ENCODE results near the gene PRR12.

The PRR12 gene

GRCh38 chr19:49665036-49665350 lies 74.0 kb downstream of the PRR12 start:
- Histone ChIP-seq H3K4me1 (ENCODE audit: insufficient read depth, insufficient read length) (peaks cover 6% of the 10 kb centered on the region), H3K9me3 (ENCODE audit: insufficient read depth, low read length) (no peaks in the 10 kb centered on the region; the same call in 1 of the 2 replicates), H3K9ac (ENCODE audit: insufficient read length, low read depth) (peak overlapping the region; percentile 97), H3K27me3 (ENCODE audit: insufficient read depth, insufficient read length) (no peaks in the 10 kb centered on the region), H3K36me3 (ENCODE audit: insufficient read depth, insufficient read length, low read length) (peaks cover 58% of the 10 kb centered on the region), H3K4me3 (ENCODE audit: insufficient read length, low read depth) (peak overlapping the region; percentile 88)
- no peak for TF ChIP-seq ZNF274 (IDR thresholded peaks at IDR 0.05; ENCODE audit: low read depth, low read length)
- no peak for TF ChIP-seq YY1 (IDR thresholded peaks at IDR 0.05; ENCODE audit: insufficient read depth, insufficient read length)
- no peak for TF ChIP-seq SUZ12 (IDR thresholded peaks at IDR 0.05; ENCODE audit: extremely low read depth, insufficient read depth, insufficient read length)
- DNase-seq (ENCODE audit: low read depth, low spot score), result no peak

- Histone ChIP-seq H3K9me3 (ENCODE audit: insufficient read depth, low read length) (no peaks in the 10 kb centered on the region), H3K27me3 (ENCODE audit: insufficient read depth, insufficient read length) (no peaks in the 10 kb centered on the region), H3K9ac (ENCODE audit: insufficient read length, low read depth) (peak within 1 kb of the TSS; percentile 97), H3K4me3 (ENCODE audit: insufficient read length, low read depth) (peak within 1 kb of the TSS; percentile 88), H3K36me3 (ENCODE audit: insufficient read depth, insufficient read length, low read length) (peaks cover 58% of the 10 kb centered on the region), H3K4me1 (ENCODE audit: insufficient read depth, insufficient read length) (peaks cover 4% of the 10 kb centered on the region)
- TF ChIP-seq YY1 (IDR thresholded peaks at IDR 0.05; ENCODE audit: insufficient read depth, insufficient read length), result no peak
- TF ChIP-seq SUZ12 (IDR thresholded peaks at IDR 0.05; ENCODE audit: extremely low read depth, insufficient read depth, insufficient read length), result no peak
- no peak for TF ChIP-seq ZNF274 (IDR thresholded peaks at IDR 0.05; ENCODE audit: low read depth, low read length)
- DNase-seq (ENCODE audit: low read depth, low spot score), result peak; percentile 80
Observed at GRCh38 chr19:49665351-49666119, 74.6 kb downstream of the PRR12 start, which contains the start of the genes BCL2L12 and IRF3. TSS of gene BCL2L12 (plus strand) at chr19:49665933. CDS start at chr19:49666693, 760 bp downstream. TSS of gene IRF3 (minus strand) at chr19:49665857. CDS start at chr19:49664838, 1,019 bp downstream.

GRCh38 chr19:49666120-49666444 lies 75.1 kb downstream of the PRR12 start:
- no peaks in the 10 kb centered on the region for H3K9me3 ChIP-seq (ENCODE audit: insufficient read depth, low read length)
- peaks cover 55% of the 10 kb centered on the region for H3K36me3 ChIP-seq (ENCODE audit: insufficient read depth, insufficient read length, low read length)
- H3K4me3 ChIP-seq (ENCODE audit: insufficient read length, low read depth), result peak overlapping the region; percentile 88
- peaks cover 4% of the 10 kb centered on the region for H3K4me1 ChIP-seq (ENCODE audit: insufficient read depth, insufficient read length)
- H3K9ac ChIP-seq (ENCODE audit: insufficient read length, low read depth), result peak overlapping the region; percentile 87
- H3K27me3 ChIP-seq (ENCODE audit: insufficient read depth, insufficient read length), result no peaks in the 10 kb centered on the region
- TF ChIP-seq ZNF274 (IDR thresholded peaks at IDR 0.05; ENCODE audit: low read depth, low read length) (no peak), YY1 (IDR thresholded peaks at IDR 0.05; ENCODE audit: insufficient read depth, insufficient read length) (no peak), SUZ12 (IDR thresholded peaks at IDR 0.05; ENCODE audit: extremely low read depth, insufficient read depth, insufficient read length) (no peak)
- no peak for DNase-seq (ENCODE audit: low read depth, low spot score)

GRCh38 chr19:49667473-49667872 lies 76.5 kb downstream of the PRR12 start:
- H3K9me3 ChIP-seq (ENCODE audit: insufficient read depth, low read length), result no peaks in the 10 kb centered on the region
- no peak overlapping the region for H3K4me3 ChIP-seq (ENCODE audit: insufficient read length, low read depth)
- TF ChIP-seq YY1 (IDR thresholded peaks at IDR 0.05; ENCODE audit: insufficient read depth, insufficient read length), result no peak
- no peak for TF ChIP-seq ZNF274 (IDR thresholded peaks at IDR 0.05; ENCODE audit: low read depth, low read length)
- no peak for TF ChIP-seq SUZ12 (IDR thresholded peaks at IDR 0.05; ENCODE audit: extremely low read depth, insufficient read depth, insufficient read length)
- peaks cover 47% of the 10 kb centered on the region for H3K36me3 ChIP-seq (ENCODE audit: insufficient read depth, insufficient read length, low read length)
- H3K27me3 ChIP-seq (ENCODE audit: insufficient read depth, insufficient read length), result no peaks in the 10 kb centered on the region
- H3K4me1 ChIP-seq (ENCODE audit: insufficient read depth, insufficient read length), result peaks cover 12% of the 10 kb centered on the region
- no peak for DNase-seq (ENCODE audit: low read depth, low spot score)
- peak overlapping the region; percentile 32 for H3K9ac ChIP-seq (ENCODE audit: insufficient read length, low read depth)

- H3K4me1 ChIP-seq (ENCODE audit: insufficient read depth, insufficient read length), result peaks cover 9% of the 10 kb centered on the region
- no peak for DNase-seq (ENCODE audit: low read depth, low spot score)
- peaks cover 49% of the 10 kb centered on the region for H3K36me3 ChIP-seq (ENCODE audit: insufficient read depth, insufficient read length, low read length)
Observed at GRCh38 chr19:49669516-49669915, 78.5 kb downstream of the PRR12 start.

GRCh38 chr19:49672131-49672919 lies 81.3 kb downstream of the PRR12 start:
- Histone ChIP-seq H3K27me3 (ENCODE audit: insufficient read depth, insufficient read length) (no peaks in the 10 kb centered on the region), H3K9me3 (ENCODE audit: insufficient read depth, low read length) (no peaks in the 10 kb centered on the region), H3K4me3 (ENCODE audit: insufficient read length, low read depth) (no peak overlapping the region), H3K36me3 (ENCODE audit: insufficient read depth, insufficient read length, low read length) (peaks cover 46% of the 10 kb centered on the region), H3K9ac (ENCODE audit: insufficient read length, low read depth) (peak overlapping the region; percentile 67), H3K4me1 (ENCODE audit: insufficient read depth, insufficient read length) (peaks cover 8% of the 10 kb centered on the region)
- TF ChIP-seq SUZ12 (IDR thresholded peaks at IDR 0.05; ENCODE audit: extremely low read depth, insufficient read depth, insufficient read length) (no peak), ZNF274 (IDR thresholded peaks at IDR 0.05; ENCODE audit: low read depth, low read length) (no peak), YY1 (IDR thresholded peaks at IDR 0.05; ENCODE audit: insufficient read depth, insufficient read length) (no peak)
- DNase-seq (ENCODE audit: low read depth, low spot score), result no peak

More at GRCh38 chr19:49669516-49669915, 78.5 kb downstream of the PRR12 start:
- Histone ChIP-seq H3K9me3 (ENCODE audit: insufficient read depth, low read length) (no peaks in the 10 kb centered on the region), H3K27me3 (ENCODE audit: insufficient read depth, insufficient read length) (no peaks in the 10 kb centered on the region), H3K9ac (ENCODE audit: insufficient read length, low read depth) (no peak overlapping the region), H3K4me3 (ENCODE audit: insufficient read length, low read depth) (no peak overlapping the region)
- no peak for TF ChIP-seq ZNF274 (IDR thresholded peaks at IDR 0.05; ENCODE audit: low read depth, low read length)
- no peak for TF ChIP-seq YY1 (IDR thresholded peaks at IDR 0.05; ENCODE audit: insufficient read depth, insufficient read length)
- TF ChIP-seq SUZ12 (IDR thresholded peaks at IDR 0.05; ENCODE audit: extremely low read depth, insufficient read depth, insufficient read length), result no peak

Measured in NT2/D1 (cell line).